Fibroblast of upper back skin (primary cell): Measurements from ENCODE around the gene REPS2.

Experiments
- DNase-seq: peaks from one replicate; pipeline ENCODE4 v3.0.0-alpha.2; 2013

Gene REPS2

GRCh38 chrX:17038681-17039161, 92.3 kb downstream of the REPS2 start:
- peak; percentile 89 for DNase-seq

DNA sequence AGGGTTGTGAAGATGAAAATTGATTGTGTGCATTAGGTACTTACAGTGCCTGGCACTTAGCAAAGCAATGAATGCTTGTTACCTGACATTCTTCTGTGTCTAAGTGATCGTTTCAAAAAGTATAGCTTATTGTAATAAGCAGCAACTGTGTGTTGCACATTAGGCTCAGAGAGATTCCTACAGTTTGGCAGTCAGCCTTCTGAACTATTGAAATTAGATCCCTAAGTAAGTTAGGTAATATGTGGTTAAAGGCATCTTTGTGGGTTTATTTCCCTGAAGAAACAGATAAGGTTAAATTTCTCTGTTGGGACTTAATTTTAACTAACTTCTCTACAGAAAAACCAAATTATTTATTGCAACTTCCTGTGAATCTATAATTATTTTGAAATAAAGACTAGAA, 93.4 kb downstream of the REPS2 start:
- peak; percentile 72 for DNase-seq

- DNase-seq = no peak
These were observed 94.3 kb downstream of the REPS2 start for GRCh38 chrX:17040711-17041110.

- no peak for DNase-seq
These were observed 95.6 kb downstream of the REPS2 start for GRCh38 chrX:17042037-17042436.

- DNase-seq = peak; percentile 70
These were observed 100.1 kb downstream of the REPS2 start for GRCh38 chrX:17046478-17047097.

DNA sequence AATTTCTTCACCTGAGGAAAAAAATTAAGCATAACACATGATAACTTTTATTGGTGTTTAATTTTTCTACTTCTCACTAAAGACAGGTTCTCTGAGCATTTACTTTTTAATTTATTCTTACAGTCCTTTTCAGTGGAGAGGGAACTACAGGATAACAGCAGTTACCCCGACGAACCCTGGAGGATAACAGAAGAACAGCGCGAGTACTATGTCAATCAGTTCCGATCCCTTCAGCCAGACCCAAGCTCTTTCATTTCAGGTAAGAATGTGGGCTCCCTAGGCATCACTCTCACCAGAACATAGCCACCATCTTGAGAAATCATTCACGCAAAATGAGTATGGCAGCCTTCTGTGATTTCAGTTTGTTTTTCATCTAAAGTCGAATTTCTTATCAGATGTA, 100.8 kb downstream of the REPS2 start:
- DNase-seq = no peak

- peak; percentile 73 for DNase-seq
These were observed 105.8 kb downstream of the REPS2 start for GRCh38 chrX:17052210-17052609.

- DNase-seq = no peak
These were observed 106.3 kb downstream of the REPS2 start for GRCh38 chrX:17052793-17053192.

GRCh38 chrX:17053502-17053901, 107.0 kb downstream of the REPS2 start:
- no peak for DNase-seq

DNA sequence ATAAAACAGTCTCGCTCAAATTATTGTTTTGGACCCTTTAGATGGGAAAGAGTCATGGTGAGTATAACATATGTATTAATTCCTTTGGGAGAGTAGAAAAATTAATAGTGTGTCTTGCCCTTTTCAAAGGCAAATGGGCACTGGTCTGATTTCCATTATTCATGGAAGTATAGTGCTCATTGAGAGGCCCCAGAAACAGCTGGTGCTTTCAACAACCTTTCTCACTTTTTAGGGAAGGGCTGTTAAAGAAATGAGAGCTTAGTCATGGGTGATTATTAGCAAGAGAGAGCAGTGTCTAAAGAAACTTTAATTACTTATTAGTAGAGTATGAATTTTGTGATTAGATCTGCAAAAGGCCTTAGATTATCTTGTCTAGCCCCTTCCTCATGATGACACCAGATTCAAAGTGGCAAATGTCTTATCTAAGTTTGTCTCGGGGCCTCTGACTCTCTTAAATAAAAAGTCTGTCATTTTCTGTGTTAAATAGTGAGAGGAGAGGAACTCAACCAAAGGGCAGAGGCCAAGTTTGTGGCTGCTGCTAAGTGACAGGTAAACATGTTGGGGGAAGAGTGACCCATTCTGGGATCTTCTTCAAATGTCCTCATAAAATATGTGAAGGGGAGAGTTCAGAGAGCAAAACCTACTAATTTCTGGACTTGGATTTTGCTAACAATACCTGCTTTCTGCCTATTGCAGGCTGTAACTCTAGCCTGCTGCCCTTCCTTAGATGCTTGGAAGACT, 110.6 kb downstream of the REPS2 start:
- no peak for DNase-seq

DNA sequence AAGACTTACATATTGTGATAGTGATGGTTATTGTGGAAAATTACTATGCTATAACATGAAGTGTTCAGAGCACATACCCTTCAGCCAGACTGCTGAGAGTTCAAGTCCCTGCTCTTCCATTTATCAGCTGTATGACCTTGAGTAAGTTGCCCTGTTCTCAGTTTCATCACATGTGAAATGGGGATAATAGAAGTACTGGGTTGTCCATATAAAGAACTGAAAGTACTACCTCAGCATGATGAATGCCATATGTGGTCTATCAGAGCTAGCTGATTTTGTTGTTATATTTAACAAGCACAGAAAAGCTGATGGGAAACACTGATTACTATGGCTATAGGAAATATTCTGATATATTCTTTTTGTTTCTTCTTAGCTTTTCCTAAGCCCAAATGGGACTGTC, 115.6 kb downstream of the REPS2 start:
- DNase-seq = no peak

DNA sequence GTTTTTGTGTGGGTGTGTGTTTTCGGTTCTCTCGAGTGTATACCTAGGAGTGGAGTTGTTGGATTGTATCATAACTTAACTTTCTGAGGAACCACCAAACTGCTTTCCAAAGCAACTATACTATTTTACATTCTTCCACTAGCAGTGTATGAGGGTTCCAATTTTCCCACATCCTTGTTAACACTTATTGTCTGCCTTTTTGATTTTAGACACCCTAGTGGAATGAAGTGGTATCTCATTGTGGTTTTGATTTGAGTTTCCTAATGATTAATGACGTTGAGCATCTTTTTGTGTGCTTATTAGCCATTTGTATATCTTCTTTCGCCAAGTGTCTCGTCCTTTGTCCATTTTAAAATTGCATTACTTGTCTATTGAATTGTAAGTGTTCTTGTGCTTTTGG, 118.6 kb downstream of the REPS2 start:
- DNase-seq = no peak

- DNase-seq = no peak
These were observed 121.1 kb downstream of the REPS2 start for GRCh38 chrX:17067534-17067933.

DNA sequence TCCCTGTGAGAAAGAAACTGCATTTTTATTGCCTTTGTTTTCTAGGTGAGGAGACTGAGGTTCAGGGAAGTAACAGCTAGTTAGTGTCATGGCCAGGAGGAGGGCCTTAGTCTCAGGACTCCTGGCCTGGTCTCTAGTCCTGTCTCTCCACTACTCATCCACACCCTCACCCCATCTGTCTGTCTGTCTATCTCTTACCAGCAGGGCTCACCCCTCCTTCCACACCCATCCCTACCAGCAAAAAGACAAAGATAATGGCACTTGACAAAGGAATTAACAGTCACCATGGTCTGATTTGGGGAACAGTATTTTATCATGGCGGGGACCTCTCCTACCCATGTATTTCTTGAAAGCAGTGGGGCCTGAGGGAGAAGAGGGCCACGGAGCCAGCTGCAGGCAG, 125.8 kb downstream of the REPS2 start:
- no peak for DNase-seq

GRCh38 chrX:17072721-17073230, 126.3 kb downstream of the REPS2 start:
- no peak for DNase-seq

GRCh38 chrX:17075004-17075403, 128.5 kb downstream of the REPS2 start:
- no peak for DNase-seq

GRCh38 chrX:17077361-17077760, 130.9 kb downstream of the REPS2 start:
- peak; percentile 81 for DNase-seq

GRCh38 chrX:17078031-17078720, 131.7 kb downstream of the REPS2 start:
- peak; percentile 77 for DNase-seq

GRCh38 chrX:17081511-17081910, 135.1 kb downstream of the REPS2 start:
- no peak for DNase-seq

- DNase-seq = no peak
These were observed 135.5 kb downstream of the REPS2 start for GRCh38 chrX:17081968-17082367.

DNA sequence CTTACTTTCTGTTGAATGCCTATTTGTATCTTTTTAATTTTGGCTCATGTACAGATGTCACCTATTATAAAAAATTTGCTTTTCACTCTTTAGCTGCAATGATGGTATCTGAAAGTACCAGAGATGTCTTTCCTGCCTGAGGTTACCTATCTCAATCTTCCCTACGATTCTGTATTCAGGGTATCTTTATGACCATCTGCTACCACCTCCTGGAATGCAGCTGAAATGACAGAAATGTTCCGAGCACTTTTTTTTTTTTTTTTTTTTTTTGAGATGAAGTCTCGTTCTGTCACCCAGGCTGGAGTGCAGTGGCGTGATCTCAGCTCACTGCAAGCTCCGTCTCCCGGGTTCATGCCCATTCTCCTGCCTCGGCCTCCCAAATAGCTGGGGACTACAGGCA, 136.4 kb downstream of the REPS2 start:
- peak; percentile 30 for DNase-seq

- no peak for DNase-seq
These were observed 139.9 kb downstream of the REPS2 start for GRCh38 chrX:17086317-17086716.

GRCh38 chrX:17095161-17095560, 148.7 kb downstream of the REPS2 start:
- DNase-seq = no peak
